ENCODE measurements around the gene SPTLC2.
A peak's percentile ranks its signal among the peaks of the same experiment; 100 is the strongest.

Gene SPTLC2

GRCh38 chr14:77516126-77516525 is 100.3 kb downstream of the SPTLC2 start:
- H3K9ac ChIP-seq (ENCODE audit: low read length) = no peak overlapping the region
- H3K9me3 ChIP-seq (ENCODE audit: low read length) = no peaks in the 10 kb centered on the region
- no peaks in the 10 kb centered on the region for H3K27me3 ChIP-seq (ENCODE audit: control insufficient read depth in 1 of 2, insufficient read depth in 2 of 2, low read length in 2 of 2)
- no peaks in the 10 kb centered on the region for H3K4me1 ChIP-seq (ENCODE audit: insufficient read depth, low read length)
- no peak overlapping the region for H3K27ac ChIP-seq (ENCODE audit: low read depth, low read length)
- H3K4me3 ChIP-seq (ENCODE audit: low read depth in 1 of 2, low read length in 2 of 2) = no peak overlapping the region
- peaks cover 39% of the 10 kb centered on the region for H3K36me3 ChIP-seq (ENCODE audit: insufficient read depth, low read length)

DNA sequence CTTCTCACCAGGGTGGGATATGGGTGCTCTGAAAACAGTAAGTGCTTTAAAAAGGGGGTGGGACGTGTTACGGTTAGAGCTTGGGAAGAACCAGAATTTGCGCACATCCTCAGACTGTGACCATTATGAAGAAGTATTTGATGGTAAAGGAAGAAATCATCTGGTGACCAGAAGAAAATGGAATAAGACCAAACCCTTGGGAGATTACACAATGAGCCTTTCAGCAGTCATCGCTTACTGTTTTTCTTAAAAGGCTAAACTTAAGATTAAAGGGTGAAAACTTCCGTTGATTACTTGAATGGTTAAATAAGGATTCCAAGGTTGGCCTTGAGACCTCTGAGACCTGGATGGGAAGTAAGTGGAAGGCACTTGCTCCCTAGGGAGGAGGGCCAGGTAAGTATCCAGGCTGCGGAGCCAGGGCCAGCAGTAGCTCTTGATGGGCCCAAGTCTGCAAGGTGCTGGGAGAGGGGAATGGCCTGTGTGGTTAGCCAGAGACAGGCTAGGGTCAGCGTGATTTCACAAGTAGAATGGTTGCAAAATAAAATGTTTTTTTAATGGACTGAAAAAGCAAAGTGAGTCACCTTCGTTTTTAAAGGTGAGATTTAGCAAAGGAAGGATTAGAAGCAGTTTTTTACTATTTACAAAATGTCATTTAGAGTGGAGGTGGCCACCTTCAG is 104.8 kb downstream of the SPTLC2 start:
- Histone ChIP-seq H3K27me3 (ENCODE audit: control insufficient read depth in 1 of 2, insufficient read depth in 2 of 2, low read length in 2 of 2) (no peaks in the 10 kb centered on the region), H3K27ac (ENCODE audit: low read depth, low read length) (no peak overlapping the region), H3K9ac (ENCODE audit: low read length) (no peak overlapping the region), H3K36me3 (ENCODE audit: insufficient read depth, low read length) (peaks cover 27% of the 10 kb centered on the region), H3K9me3 (ENCODE audit: low read length) (no peaks in the 10 kb centered on the region), H3K4me3 (ENCODE audit: low read depth in 1 of 2, low read length in 2 of 2) (no peak overlapping the region), H3K4me1 (ENCODE audit: insufficient read depth, low read length) (no peaks in the 10 kb centered on the region)

DNA sequence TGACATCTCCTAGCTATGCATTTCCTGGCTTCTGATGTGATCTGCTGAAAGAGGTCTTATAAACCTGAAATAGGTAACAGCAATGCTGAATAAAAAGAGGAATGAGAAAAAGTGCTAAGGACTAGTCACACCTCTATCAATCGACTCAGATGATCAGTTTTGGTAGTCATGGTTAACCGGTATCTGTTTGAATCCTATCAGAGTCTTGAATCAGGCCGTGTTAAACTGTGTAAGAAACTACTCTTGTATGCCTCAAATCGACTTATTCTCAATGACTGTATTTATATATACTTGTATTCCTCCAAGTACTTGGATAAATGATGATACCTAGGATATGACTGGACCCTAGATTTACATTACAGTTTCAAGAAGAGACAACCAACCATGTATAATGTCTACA is 107.1 kb downstream of the SPTLC2 start:
- H3K27ac ChIP-seq (ENCODE audit: low read depth, low read length) = no peak overlapping the region
- H3K9me3 ChIP-seq (ENCODE audit: low read length) = no peaks in the 10 kb centered on the region
- no peak overlapping the region for H3K9ac ChIP-seq (ENCODE audit: low read length)
- H3K4me1 ChIP-seq (ENCODE audit: insufficient read depth, low read length) = no peaks in the 10 kb centered on the region
- H3K4me3 ChIP-seq (ENCODE audit: low read depth in 1 of 2, low read length in 2 of 2) = no peak overlapping the region
- H3K27me3 ChIP-seq (ENCODE audit: control insufficient read depth in 1 of 2, insufficient read depth in 2 of 2, low read length in 2 of 2) = no peaks in the 10 kb centered on the region
- H3K36me3 ChIP-seq (ENCODE audit: insufficient read depth, low read length) = peaks cover 22% of the 10 kb centered on the region

DNA sequence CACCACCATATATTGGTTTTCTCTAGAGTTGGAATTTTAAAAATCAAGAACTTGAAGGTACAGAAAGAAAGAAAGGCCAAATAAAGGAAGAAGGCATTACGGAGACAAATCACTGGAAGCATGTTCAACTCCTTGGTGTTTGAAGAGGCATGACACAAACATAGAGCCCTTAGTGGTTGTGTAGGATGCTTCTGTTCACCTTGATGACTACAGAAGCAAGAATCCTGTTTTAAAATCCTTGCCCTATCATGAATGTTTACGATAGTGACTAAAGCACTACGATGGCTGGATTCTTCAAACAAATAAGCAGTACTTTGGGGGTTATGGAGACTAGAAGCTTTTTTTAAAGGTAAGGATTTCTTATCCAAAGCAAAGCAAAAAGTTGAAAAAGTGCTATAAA is 107.6 kb downstream of the SPTLC2 start:
- Histone ChIP-seq H3K27me3 (ENCODE audit: control insufficient read depth in 1 of 2, insufficient read depth in 2 of 2, low read length in 2 of 2) (no peaks in the 10 kb centered on the region), H3K4me3 (ENCODE audit: low read depth in 1 of 2, low read length in 2 of 2) (no peak overlapping the region), H3K9ac (ENCODE audit: low read length) (no peak overlapping the region), H3K36me3 (ENCODE audit: insufficient read depth, low read length) (peaks cover 22% of the 10 kb centered on the region), H3K27ac (ENCODE audit: low read depth, low read length) (no peak overlapping the region), H3K4me1 (ENCODE audit: insufficient read depth, low read length) (no peaks in the 10 kb centered on the region), H3K9me3 (ENCODE audit: low read length) (no peaks in the 10 kb centered on the region)

DNA sequence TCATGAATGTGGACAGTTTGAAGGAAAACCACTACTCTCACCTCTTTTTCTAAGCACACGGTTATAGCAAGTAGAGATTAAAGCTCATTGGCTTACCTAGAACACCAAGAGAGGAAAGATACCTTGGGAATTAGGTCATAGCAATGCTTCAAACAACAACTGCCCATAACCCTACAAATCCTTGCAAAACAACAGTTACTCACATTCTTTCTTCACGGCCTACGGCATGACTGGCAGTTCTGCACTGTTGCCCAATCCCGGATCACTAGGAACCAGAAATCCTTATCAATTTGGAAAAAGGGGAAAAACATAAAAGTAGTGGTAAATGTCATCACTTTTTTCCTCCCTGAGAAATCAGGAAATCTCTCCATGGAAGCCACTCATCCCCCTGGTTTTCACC is 108.2 kb downstream of the SPTLC2 start:
- no peaks in the 10 kb centered on the region for H3K9me3 ChIP-seq (ENCODE audit: low read length)
- H3K36me3 ChIP-seq (ENCODE audit: insufficient read depth, low read length) = peaks cover 22% of the 10 kb centered on the region
- H3K27ac ChIP-seq (ENCODE audit: low read depth, low read length) = no peak overlapping the region

DNA sequence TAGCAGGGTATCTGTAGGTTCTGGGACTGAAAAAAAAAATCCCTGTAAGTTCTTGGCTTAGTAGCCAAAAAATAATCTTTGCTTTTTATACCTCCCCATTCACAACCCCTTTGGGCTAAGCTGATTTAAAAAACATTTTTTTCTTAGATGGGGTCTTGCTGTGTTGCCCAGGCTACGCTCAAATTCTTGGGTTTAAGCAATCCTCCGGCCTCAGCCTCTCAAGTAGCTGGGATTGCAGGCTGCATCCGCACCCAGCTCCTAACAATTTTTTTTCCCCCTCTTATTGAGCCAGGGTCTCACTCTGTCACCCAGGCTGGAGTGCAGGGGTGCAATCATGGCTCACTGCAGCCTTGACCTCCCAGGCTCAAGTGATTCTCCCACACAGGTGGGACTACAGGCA is 108.7 kb downstream of the SPTLC2 start:
- no peak overlapping the region for H3K27ac ChIP-seq (ENCODE audit: low read depth, low read length)
- no peaks in the 10 kb centered on the region for H3K9me3 ChIP-seq (ENCODE audit: low read length)
- H3K4me3 ChIP-seq (ENCODE audit: low read depth in 1 of 2, low read length in 2 of 2) = no peak overlapping the region
- H3K27me3 ChIP-seq (ENCODE audit: control insufficient read depth in 1 of 2, insufficient read depth in 2 of 2, low read length in 2 of 2) = no peaks in the 10 kb centered on the region
- no peaks in the 10 kb centered on the region for H3K4me1 ChIP-seq (ENCODE audit: insufficient read depth, low read length)
- H3K9ac ChIP-seq (ENCODE audit: low read length) = no peak overlapping the region
- peaks cover 22% of the 10 kb centered on the region for H3K36me3 ChIP-seq (ENCODE audit: insufficient read depth, low read length)

More for the DNA sequence above, 108.2 kb downstream of the SPTLC2 start:
- Histone ChIP-seq H3K4me1 (ENCODE audit: insufficient read depth, low read length) (no peaks in the 10 kb centered on the region), H3K4me3 (ENCODE audit: low read depth in 1 of 2, low read length in 2 of 2) (no peak overlapping the region), H3K27me3 (ENCODE audit: control insufficient read depth in 1 of 2, insufficient read depth in 2 of 2, low read length in 2 of 2) (no peaks in the 10 kb centered on the region), H3K9ac (ENCODE audit: low read length) (no peak overlapping the region)

DNA sequence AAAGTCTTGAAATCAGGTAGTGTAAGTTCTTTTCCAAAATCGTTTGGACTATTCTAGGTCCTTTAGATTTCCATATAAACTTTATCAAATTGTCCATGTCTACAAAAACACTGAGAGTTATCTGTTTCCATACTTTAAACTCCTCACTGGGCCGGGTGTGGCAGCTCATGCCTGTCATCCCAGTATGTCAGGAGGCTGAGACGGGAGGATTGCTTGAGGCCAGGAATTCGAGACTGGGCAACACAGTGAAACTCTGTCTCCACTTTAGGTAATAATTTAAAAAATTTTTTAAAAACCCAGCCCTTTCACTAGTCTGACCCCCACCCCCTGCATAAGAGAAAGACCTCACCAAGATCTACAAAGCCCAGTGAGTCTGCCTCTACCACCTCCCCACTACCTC is 111.4 kb downstream of the SPTLC2 start:
- H3K4me1 ChIP-seq (ENCODE audit: insufficient read depth, low read length) = no peaks in the 10 kb centered on the region
- peaks cover 0 to under 1% of the 10 kb centered on the region in 2 donors for H3K27me3 ChIP-seq (ENCODE audit: control insufficient read depth in 1 of 2, insufficient read depth in 2 of 2, low read length in 2 of 2)
- peaks cover 5% of the 10 kb centered on the region for H3K36me3 ChIP-seq (ENCODE audit: insufficient read depth, low read length)
- no peak overlapping the region for H3K4me3 ChIP-seq (ENCODE audit: low read depth in 1 of 2, low read length in 2 of 2)
- H3K9ac ChIP-seq (ENCODE audit: low read length) = no peak overlapping the region
- no peaks in the 10 kb centered on the region for H3K9me3 ChIP-seq (ENCODE audit: low read length)
- H3K27ac ChIP-seq (ENCODE audit: low read depth, low read length) = no peak overlapping the region

DNA sequence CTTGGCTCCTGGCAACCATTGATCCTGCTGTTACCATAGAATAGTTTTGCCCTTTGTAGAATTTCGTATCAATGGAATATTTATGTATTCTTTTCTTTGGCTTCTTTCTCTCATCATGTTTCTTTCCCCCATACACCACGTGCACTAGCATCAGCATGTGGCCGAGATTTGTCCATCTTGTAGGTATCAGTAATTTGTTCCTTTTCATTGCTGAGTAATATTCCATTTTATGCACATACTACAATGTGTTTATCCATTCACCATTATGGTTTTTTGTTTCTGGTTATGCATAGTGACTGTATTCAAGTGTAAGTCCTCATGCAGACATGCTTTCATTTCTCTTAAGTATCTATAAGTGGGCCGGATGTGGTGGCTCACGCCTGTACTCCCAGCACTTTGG is 113.3 kb downstream of the SPTLC2 start:
- no peak overlapping the region for H3K4me3 ChIP-seq (ENCODE audit: low read depth in 1 of 2, low read length in 2 of 2)
- H3K4me1 ChIP-seq (ENCODE audit: insufficient read depth, low read length) = peaks cover 2% of the 10 kb centered on the region

DNA sequence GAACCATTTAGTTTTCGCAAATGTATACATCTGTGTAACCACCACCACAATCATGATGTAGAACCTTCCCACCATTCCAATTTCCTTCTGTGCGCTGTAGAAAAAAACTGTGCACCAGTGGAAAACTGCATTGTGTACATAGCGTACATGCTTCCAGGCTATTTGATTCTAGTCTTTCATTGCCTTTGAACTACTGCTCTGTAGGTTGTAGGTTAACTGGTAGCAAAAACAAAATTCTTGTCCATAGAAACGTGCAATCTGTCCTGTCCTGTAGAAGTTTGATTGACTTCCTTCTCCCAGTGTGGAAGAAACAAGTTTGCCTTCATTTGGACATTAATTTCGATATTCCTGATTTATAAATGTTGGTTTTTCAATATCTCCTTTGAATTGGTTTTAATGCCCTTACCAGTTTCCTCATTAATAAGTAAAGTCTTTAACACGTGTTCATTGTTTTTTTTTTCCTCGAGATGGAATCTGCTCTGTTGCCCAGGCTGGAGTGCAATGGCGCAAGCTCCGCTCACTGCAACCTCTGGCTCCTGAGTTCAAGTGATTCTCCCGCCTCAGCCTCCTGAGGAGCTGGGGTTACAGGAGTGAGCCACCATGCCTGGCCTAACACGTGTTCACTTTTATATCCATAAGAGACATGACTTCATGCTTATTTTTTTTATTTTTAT is 114.2 kb downstream of the SPTLC2 start:
- Histone ChIP-seq H3K27me3 (ENCODE audit: control insufficient read depth in 1 of 2, insufficient read depth in 2 of 2, low read length in 2 of 2) (peaks cover 6 to 22% of the 10 kb centered on the region in 2 donors), H3K9ac (ENCODE audit: low read length) (no peak overlapping the region), H3K36me3 (ENCODE audit: insufficient read depth, low read length) (no peaks in the 10 kb centered on the region), H3K4me3 (ENCODE audit: low read depth in 1 of 2, low read length in 2 of 2) (no peak overlapping the region), H3K4me1 (ENCODE audit: insufficient read depth, low read length) (peaks cover 6% of the 10 kb centered on the region), H3K9me3 (ENCODE audit: low read length) (no peaks in the 10 kb centered on the region), H3K27ac (ENCODE audit: low read depth, low read length) (no peak overlapping the region)

More for the DNA sequence above, 113.3 kb downstream of the SPTLC2 start:
- H3K9ac ChIP-seq (ENCODE audit: low read length) = no peak overlapping the region
- no peak overlapping the region for H3K27ac ChIP-seq (ENCODE audit: low read depth, low read length)
- peaks cover 2 to 18% of the 10 kb centered on the region in 2 donors for H3K27me3 ChIP-seq (ENCODE audit: control insufficient read depth in 1 of 2, insufficient read depth in 2 of 2, low read length in 2 of 2)
- peaks cover 4% of the 10 kb centered on the region for H3K36me3 ChIP-seq (ENCODE audit: insufficient read depth, low read length)
- H3K9me3 ChIP-seq (ENCODE audit: low read length) = no peaks in the 10 kb centered on the region

GRCh38 chr14:77498984-77499527 is 117.4 kb downstream of the SPTLC2 start:
- no peak overlapping the region for H3K27ac ChIP-seq (ENCODE audit: low read depth, low read length)
- peaks cover 6% of the 10 kb centered on the region for H3K4me1 ChIP-seq (ENCODE audit: insufficient read depth, low read length)
- peaks cover 6 to 22% of the 10 kb centered on the region in 2 donors for H3K27me3 ChIP-seq (ENCODE audit: control insufficient read depth in 1 of 2, insufficient read depth in 2 of 2, low read length in 2 of 2)
- H3K36me3 ChIP-seq (ENCODE audit: insufficient read depth, low read length) = no peaks in the 10 kb centered on the region
- no peak overlapping the region for H3K9ac ChIP-seq (ENCODE audit: low read length)
- no peaks in the 10 kb centered on the region for H3K9me3 ChIP-seq (ENCODE audit: low read length)
- H3K4me3 ChIP-seq (ENCODE audit: low read depth in 1 of 2, low read length in 2 of 2) = peak overlapping the region; percentile 14 to 57

- no peak within 1 kb of the TSS for H3K27ac ChIP-seq (ENCODE audit: low read depth, low read length)
- H3K9ac ChIP-seq (ENCODE audit: low read length) = no peak within 1 kb of the TSS
- peak within 1 kb of the TSS; percentile 14 to 57 for H3K4me3 ChIP-seq (ENCODE audit: low read depth in 1 of 2, low read length in 2 of 2)
- H3K27me3 ChIP-seq (ENCODE audit: control insufficient read depth in 1 of 2, insufficient read depth in 2 of 2, low read length in 2 of 2) = peaks cover 6 to 22% of the 10 kb centered on the region in 2 donors
- no peaks in the 10 kb centered on the region for H3K9me3 ChIP-seq (ENCODE audit: low read length)
- H3K36me3 ChIP-seq (ENCODE audit: insufficient read depth, low read length) = no peaks in the 10 kb centered on the region
- H3K4me1 ChIP-seq (ENCODE audit: insufficient read depth, low read length) = peaks cover 6% of the 10 kb centered on the region
Measured at GRCh38 chr14:77498120-77498979, 118.1 kb downstream of the SPTLC2 start, which contains the start of gene ISM2. ISM2 (minus strand) TSS chr14:77498816; CDS start chr14:77498793, 23 bp downstream.

Measured in muscle layer of colon (tissue), 2 donors.